Tongue (tissue), 2 donors: ENCODE data around the gene SCN2B. TPM values are rescaled to one million over a fixed set of nuclear protein-coding genes. Genes with fewer than 3 reads are reported as not detected.
A peak's percentile ranks its signal among the peaks of the same experiment; 100 is the strongest.

ENCODE experiments used
- DNase-seq: peaks from one replicate; pipeline ENCODE4 v3.0.0-alpha.2; 2015
- total RNA-seq: library from RNA; depleted of rRNA; stranded (reverse); fragments of >200 nt; gene quantifications from one replicate; pipeline ENCODE4 v1.2.3, GENCODE V29; 2014

Gene SCN2B, protein sequence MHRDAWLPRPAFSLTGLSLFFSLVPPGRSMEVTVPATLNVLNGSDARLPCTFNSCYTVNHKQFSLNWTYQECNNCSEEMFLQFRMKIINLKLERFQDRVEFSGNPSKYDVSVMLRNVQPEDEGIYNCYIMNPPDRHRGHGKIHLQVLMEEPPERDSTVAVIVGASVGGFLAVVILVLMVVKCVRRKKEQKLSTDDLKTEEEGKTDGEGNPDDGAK
- 12.0 TPM for total RNA-seq

DNA sequence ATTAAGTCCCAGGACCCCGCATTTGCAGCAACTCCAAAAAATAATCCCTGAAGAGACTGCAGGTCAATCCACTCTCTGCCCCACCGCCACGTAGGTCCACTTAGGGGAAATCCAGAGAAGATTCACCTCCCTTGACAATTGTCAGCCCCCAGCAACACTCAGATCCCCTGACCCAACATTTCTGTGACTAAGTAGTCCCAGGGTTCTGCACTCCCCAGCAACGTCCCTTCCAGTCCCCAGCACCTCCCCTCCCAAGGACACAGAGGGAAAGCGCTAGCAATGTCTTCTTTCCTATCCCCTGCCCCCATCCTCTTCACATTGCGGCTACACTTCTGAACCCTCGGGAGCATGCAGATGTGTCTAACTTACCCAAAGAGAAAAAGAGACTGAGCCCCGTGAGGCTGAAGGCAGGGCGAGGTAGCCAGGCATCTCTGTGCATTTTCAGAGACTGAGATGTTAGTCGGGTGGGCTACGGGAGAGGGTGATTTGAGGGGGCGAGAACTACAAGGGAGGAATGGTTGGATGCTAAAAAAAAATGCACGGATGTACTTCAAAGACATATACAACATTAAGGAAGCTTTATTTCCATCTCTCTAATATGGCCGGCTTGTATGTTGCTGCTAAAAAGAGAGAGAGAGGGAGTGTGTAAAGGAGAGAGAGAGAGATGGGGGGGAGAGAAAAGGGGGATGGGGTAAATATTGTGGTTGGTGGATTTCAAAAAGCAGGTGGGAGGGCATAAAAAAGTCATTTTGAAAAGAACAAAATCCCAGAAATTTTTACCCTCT, at the start of gene SCN2B:
SCN2B (minus strand) TSS at position 647 of the 785 bp plus-strand sequence; CDS start at position 439, 208 bp downstream.
- DNase-seq: peak; percentile 76

DNA sequence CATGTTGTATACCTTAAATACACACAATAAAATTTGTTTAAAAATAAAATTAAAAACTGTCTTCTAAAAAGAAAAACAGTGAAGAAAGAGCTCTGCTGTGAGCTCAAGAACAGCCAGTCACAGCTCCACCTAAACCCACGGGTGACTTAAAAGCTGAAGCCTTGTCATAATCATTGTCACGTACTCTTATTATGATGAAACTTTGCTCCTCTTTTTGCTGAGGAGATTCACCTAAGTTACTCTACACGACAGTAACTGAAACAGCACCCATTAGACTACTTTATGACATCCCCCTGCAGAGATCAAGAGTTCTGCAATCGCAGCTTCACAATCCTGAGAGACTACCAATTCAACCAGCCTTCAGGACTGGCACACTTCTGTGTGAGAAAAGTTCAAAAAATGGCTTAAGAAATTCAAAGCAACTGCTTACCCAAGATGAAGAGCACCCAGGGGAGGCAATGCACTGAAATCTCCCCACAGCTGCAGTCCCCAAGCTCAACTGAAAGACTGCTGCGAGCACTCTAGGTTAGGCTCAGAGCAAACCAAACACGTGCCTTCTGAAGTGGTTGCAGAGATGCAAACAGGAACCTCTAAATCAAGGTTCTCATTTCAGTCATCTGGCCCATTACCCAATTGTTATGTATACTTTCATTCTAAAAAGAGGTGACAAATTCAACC, 48.2 kb upstream of the SCN2B start, which contains the start of gene JAML:
JAML (minus strand) TSS at position 501 of the 678 bp plus-strand sequence. CDS start 10,145 bp downstream, outside the sequence.
- no peak for DNase-seq

DNA sequence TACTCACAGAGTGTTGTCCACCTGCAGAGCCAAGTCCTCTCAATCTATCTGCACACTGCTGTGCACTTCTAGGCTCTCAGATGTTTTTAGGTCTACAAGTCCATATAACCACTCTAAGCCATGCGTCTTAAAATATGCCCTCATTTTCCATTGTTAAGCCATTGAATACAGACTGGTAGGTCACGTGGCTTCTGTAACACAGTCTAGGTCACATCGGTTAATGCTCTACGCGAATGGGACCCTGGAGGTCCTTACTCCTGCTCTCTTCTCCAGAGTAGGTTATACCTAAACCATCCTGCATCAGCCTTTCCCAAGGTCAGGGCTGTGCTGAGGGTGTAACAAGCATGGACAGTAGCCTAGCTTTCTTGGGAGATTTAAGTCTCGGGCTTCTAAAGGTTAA, 47.6 kb upstream of the SCN2B start:
- DNase-seq: no peak

DNA sequence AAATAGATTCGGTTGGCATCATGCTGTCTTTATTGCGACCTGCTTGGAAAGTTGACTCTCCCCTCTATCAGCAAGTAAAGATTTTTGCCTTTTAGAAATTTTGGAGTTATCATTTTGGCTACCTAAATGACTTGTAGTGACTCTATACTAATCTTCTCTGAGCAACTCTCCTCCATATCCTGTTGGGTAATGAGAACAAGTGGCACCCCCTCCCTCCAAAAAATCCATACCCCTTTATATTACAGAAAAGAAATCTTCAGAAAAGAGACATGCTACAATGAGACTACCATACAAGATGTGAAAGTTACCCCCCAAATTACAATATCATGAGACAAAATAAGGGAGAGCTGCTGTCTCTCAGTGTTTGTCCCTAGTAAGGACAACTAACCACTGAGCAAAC, 47.1 kb upstream of the SCN2B start:
- no peak for DNase-seq

DNA sequence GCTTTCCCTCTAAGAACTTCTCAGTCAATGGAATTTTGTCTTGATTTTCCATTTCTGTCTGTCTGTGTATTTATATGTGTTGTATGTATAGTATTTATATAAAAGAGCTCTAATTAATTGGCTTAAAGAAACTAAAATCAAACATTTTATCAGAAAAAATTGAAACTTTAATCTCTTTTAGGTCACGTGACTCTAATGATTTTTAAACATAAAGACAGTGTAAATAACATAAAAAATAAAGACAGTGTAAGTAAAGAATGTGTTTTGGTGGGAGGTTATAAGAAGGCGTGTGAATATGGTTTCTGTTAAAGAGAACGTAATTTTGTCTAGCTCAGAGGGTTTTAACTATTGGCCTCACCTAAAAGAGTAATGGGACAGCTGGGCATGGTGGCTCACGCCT, 46.0 kb upstream of the SCN2B start:
- DNase-seq: no peak

DNA sequence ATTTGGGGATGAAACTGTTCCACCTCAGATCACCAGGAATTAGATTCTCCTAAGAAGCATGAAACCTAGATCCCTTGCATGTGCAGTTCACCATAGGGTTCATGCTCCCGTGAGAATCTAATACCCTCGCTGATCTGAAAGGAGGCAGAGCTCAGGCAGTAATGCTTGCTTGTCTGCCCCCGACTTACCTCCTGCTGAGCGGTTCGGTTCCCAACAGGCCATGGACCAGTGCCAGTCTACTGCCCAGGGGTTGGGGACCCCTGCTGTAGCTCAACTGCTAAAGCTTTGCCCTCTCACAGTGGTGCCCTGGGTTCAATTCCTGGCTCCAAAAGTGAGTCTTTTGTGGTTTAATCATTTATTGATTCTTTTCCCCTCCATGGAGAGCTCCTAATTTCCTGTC, 45.0 kb upstream of the SCN2B start:
- no peak for DNase-seq

DNA sequence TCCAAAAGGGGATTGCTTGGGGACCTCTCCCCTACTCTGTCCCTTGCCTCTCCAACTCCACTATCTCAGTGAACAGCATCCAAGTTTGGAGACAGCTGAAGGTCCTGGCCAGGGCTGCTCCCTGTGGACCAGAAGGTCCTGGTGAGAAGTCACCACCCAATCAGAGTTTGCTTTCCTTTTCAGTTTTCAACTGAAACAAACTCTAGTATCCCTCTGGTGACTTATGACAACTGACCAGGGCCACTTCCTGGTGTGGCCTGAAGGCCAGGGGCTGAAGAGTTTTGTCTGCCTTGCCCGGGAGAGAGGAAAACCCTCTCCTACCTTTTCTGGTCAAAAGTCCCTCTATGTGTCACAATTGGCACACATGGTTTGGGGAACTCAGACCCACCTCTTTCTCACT, 43.3 kb upstream of the SCN2B start:
- DNase-seq: no peak

DNA sequence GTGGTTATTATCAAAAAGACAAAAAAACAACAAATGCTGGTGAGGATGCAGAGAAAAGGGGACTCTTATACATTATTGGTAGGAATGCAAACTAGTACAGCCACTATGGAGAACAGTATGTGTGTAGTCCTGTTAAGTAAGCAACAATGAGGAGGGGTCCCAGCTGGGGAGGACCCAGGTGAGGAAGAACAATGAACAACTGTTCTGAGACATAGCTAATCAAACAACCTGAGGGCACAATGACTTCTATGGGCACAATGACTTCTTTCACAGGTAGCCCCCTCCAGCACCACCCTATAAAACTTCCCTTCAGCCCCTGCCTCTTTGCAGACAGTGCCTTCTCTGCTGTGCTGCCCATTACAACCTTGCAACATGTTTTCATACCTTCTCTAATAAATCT, 42.8 kb upstream of the SCN2B start:
- no peak for DNase-seq

DNA sequence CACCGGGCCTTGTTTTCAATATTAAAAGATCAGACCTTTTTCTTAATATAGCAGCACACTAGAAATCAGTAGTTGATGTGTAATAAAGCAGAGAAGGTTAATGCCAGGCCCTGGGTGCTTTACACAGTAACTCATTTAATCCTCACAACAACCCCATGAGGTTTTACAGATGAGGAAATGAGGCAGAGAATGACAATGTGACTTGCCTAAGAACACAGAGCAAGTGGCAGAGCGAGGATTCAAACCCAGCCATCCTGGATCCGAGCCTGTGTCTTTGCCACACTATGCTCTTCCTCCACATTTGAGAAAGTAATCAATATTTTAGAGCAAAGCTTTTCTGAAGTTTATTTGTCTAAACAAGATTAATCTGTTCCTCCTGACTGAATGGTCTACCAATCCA, 41.1 kb upstream of the SCN2B start:
- no peak for DNase-seq

DNA sequence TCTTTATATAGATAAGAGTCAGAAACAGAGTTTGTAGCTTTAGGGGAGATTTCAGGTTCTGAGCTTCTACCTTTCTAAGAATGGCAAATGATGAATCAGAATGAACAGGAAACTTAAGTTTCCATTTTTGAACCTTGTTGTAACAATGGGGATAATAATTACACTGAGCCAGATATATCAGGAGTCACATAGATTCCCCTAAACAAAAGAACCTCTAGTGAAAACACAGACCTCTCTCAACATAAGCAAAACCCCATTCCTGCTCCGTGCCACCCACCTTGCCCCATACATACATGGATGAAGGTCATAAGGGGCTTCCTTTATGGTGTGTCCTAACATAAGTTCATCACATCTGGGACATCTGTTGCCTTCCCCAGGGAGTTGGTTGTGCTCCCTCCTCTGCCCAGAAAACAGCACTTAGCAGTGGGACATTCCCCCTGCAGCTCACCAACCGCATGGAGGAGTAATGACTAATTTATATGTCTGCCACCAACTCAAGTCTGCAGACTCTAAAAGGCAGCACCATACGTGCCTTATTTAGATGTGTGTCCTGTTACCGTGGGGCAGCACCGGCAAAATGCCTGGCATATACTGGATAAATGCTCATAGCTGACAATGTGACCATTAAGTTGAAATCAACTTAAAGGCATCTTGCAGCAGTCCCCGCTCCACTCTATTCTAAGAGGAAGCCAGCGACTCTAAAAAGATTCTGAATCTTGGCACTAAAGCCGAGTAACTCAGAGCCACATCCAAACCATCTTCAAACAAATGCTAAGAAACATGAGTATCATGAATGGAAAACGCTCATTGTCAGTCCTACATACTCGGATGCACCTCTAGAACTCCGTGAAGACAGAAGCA, 40.4 kb upstream of the SCN2B start:
- DNase-seq: no peak

DNA sequence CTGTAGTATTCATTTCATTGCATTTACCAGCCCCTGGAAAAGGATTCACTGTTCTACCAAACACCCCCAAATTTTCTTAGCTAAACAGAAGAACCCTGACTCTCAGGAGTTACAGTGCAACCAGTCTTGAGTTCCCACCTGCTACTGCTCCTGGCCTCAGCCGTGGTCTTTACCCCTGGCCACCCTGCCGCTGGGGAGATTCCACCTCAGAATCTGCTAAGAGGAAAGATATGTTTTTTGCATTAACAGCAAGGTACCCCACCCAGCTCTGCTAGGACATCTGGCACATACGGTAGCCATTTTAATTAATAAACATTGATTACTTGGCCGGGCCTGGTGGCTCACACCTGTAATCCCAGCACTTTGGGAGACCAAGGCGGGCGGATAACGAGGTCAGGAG, 39.3 kb upstream of the SCN2B start:
- DNase-seq: no peak

DNA sequence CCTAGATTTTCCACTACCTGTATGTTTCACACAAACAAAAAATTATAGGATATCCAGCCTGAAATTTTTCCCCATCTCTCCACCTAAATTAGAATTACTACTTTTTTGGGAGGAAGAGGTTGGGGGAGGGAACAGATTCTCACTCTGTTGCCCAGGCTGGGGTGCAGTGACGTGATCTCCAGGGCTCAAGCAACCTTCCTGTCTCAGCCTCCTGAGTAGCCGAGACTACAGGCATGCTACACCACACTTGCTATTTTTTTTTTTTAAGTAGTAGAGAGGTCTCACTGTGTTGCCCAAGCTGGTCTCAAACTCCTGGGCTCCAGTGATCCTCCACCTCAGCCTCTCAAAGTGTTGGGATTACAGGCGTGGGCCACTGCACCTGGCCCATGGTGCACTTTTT, 38.8 kb upstream of the SCN2B start:
- DNase-seq: no peak

DNA sequence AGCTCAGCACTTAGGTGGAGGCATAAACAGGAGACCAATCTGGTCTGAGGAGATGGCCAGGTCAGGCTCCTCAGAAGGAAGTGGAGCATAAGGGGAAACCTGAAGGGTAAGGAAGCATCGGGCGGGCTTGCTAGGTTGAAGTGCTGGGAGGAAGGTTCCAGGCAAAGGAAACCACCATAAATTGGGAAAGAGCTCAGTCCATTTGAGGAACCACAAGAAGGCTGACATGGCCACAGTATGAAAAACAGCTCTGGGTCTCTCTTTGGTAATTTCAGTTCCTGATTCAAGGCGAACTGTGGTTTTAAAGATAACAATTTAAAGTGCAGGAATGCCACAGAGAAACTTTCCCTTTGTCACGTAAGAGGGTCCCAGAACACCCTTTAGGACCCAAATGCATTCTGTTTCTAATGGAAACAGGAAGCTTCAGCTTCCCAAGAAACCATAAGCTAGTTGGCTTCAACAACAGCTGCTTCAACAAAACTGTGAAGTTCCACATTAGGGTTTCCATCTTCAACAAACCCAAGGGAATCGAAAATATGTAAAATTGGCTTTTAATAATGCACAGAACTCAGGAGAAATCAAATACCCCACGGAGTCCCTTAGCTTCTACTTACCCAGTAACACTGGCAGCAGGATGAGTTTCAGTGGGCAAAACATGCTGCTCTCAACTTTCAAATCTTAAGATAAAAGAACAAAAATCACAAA, 37.9 kb upstream of the SCN2B start:
- DNase-seq: no peak

DNA sequence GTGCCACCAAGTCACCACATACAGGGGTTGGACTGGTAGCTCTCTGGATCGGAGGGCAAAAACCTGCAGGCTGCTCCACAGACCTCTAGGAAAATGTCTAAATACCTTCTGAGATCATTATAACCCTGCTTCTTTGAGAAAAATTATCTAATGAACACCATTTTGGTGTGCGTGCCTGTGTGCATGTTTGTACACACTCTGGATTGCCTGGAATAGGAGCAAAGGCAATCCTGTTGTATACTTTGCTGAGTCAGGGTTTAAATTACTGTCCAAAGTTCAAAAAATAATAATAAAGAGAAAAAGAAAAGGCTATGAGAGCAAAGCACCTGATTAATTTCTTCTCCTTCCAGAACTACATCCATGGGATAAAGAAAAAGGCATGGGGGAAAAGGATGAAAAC, 37.3 kb upstream of the SCN2B start:
- DNase-seq: no peak

DNA sequence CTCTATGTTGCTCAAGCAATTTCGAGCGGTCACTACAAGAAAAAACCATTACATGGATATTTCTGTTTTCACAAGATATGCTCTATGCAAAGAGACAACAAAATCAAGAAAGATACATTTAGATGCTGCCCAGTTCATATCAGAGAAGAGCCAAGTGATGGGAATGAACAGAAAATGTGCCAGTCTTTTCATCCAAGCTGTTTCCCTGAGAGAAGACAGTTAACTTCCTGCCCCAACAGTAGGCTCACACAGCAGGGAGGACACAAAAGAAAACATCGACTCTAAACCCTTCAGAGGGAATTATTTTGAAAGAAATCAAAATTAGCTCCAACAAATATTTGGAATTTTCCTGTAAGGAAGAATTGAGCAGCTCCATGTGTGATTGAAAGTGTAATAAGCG, 36.8 kb upstream of the SCN2B start:
- no peak for DNase-seq

DNA sequence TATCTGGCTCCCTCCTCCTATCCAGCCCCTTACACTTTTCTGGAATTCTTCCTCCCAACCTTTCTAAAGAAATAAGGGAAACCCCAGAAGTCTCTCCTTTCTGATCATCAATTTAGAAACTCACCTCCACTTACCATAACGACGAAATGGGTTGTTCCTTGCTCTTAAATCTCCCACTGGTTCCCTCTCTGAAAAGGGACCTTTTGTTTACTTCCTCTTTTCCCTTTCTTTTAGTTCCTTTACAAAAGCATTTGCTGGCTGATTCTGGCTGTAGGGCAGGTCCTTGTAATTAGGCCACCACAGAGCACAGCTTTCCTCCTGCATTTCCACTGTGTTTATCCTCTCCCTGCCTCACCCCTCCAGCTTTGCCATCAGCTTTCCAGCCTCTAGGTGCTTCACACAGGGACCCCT, 36.3 kb upstream of the SCN2B start:
- no peak for DNase-seq

DNA sequence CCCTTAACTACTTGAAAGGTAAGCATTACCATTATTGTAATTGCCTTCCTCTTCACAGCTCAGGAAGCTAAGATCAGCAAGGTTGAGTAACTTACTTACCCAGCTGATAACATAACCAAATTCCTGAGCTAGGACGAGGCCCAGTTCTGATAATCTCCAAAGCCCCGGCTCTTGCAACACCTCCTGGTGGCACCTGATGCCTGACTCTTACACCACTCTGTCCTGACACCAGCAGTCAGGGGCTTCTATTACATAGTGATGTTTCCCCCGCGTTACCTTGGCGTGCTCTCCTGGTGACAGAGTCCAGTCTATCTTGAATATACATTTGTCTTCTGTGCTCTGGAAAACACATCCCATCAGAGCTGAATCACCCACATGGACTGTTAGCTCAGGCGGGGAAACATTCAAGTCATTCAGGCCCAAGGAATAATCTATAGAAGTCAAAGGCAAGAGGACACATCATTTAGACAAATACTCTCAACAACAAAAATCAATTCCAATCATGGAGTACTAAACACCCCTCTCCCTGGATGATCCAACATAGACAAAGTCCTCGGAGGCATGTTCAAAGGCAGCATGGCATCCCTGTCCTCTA, 35.8 kb upstream of the SCN2B start:
- DNase-seq: no peak

DNA sequence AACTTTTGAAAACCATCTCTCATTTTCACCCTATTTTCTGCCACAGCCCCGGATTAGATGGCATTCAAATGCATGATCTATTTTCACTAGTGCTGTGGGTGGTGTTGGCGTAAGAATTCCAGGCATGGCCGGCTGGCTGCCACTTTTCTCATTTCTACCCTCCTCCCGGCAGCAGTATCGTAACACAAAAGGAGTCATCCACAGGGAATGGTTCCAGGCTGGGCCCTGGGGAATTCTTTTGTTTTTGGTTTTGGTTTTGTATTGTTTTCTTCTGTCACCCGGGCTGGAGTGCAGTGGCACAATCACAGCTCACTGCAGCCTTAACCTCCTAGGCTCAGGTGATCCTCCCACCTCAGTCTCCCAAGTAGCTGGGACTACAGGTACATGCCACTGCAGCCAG, 34.6 kb upstream of the SCN2B start:
- DNase-seq: no peak

DNA sequence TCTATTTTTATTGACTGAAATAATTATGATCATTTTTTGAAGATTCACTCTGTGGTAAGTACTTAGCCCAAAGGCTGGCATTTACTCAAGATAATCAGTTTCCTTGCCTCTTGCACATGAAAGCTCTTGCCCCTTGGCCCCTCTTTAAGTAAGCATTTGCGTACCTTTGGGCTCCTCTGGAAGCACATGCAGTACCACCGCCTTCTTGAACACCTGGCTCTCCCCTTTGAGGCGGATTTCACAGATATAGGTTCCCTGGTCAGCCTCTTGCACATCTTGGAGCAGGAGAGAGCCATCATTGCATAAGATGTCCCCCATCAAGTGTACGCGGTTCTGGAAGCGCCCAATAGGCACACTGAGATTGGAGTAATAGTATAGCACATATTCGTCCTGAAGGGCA, 33.9 kb upstream of the SCN2B start:
- no peak for DNase-seq

DNA sequence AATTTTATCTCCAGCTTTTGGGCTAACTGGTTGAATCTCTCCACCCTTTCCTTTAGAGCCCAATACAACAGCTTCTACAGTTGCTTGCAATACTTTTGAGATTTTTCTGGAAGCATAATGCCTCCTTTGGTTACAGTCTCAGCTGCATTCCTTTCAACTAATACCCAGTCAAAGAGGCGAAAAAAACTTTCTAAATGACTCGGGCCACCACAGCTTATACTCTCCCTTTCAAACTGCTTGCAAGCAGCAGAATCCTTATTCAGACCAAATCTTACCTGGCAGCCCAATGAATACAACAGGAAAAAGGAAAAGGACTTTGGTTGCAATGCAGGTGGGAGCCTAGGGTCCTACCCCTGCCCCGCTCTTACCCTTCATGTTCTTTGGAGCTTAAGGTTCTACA, 32.6 kb upstream of the SCN2B start:
- no peak for DNase-seq

DNA sequence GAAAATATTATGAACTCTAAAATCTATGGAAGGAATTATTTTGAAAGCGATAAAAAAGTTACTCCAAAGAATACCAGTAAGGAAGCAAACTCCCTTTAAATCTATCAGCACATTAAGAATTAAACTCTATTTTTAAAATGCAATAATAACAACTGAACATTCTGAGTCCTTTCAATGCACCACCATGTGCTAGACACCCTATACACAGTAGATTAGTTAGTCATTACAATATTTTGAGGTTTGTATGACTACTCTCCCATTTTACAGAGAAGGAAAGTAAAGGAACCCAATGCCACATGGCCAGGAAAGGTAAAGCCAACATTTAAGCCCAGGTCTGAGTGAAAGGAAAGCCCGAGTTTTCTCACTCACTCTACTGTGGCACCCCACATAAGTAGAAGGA, 30.6 kb upstream of the SCN2B start:
- DNase-seq: no peak
